ENCODE measurements around the gene STK17A.

GRCh38 chr7:43538404-43538771 lies 44.5 kb upstream of the STK17A start:
- no peak for TF ChIP-seq CTCF (IDR thresholded peaks at IDR 0.05)
- TF ChIP-seq POLR2AphosphoS5 (IDR thresholded peaks at IDR 0.05): no peak
- no peak for TF ChIP-seq POLR2A (IDR thresholded peaks at IDR 0.05)
- no peak for TF ChIP-seq EP300 (IDR thresholded peaks at IDR 0.05)

All from upper lobe of left lung (tissue), 4 donors.